HG02623 (cell line): Measurements from ENCODE around the gene PRPF6.
"Not testable (repeated sequence)": the region's sequence is repeated elsewhere in the genome, so short reads cannot be mapped to it uniquely, and the experiment has no call there.

Experiments used
- ATAC-seq: cut with Tn5 transposase; IDR thresholded peaks from one replicate; pipeline ENCODE4 v1.9.1; 2021; ENCODE audit warnings: moderate library complexity; ENCODE audit not compliant: unreplicated experiment

PRPF6 gene

GRCh38 chr20:64009811-64010387 lies 29.0 kb downstream of the PRPF6 start:
- no peak for ATAC-seq

DNA sequence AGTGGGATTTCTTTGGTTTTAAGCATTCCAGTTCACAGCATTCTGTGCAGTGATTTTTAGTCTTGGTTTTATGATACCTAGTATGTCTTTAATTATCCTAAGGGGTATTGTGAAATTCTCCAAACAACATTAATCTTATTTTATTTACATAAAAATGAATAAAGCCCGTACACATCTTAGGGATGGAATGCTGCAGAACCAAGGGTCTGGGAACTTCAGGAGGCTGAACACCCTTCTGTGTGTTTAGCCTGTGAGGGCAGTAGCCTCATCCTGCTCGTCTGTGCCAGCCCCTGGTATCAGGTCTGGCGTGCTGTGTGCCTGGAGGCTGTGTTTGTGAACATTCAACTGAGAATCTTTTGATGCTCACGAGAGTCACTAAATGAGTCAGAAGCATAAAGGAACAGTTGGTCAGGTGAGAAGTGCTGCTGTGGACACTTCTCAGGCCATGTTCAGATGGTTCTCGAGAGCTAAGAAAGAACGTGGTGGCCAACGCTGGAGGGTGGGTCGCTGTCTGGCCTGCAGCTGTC lies 29.8 kb downstream of the PRPF6 start:
- no peak for ATAC-seq

- no peak for ATAC-seq
These were observed 30.4 kb downstream of the PRPF6 start for GRCh38 chr20:64011366-64011779.

DNA sequence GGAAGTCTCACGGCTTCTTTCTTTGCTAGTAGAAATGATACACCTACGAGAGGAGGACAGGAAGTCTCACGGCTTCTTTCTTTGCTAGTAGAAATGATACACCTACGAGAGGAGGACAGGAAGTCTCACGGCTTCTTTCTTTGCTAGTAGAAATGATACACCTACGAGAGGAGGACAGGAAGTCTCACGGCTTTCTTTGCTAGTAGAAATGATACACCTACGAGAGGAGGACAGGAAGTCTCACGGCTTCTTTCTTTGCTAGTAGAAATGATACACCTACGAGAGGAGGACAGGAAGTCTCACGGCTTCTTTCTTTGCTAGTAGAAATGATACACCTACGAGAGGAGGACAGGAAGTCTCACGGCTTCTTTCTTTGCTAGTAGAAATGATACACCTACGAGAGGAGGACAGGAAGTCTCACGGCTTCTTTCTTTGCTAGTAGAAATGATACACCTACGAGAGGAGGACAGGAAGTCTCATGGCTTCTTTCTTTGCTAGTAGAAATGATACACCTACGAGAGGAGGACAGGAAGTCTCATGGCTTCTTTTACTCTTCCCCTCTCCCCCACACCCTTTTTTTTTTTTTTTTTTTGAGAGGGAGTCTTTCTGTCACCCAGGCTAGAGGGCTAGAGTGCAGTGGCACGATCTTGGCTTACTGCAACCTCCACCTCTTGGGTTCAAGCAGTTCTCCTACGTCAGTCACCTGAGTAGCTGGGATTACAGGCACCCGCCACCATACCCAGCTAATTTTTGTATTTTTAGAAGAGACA lies 31.6 kb downstream of the PRPF6 start:
- ATAC-seq = not testable (repeated sequence)

GRCh38 chr20:64015635-64016034 lies 34.7 kb downstream of the PRPF6 start:
- no peak for ATAC-seq

DNA sequence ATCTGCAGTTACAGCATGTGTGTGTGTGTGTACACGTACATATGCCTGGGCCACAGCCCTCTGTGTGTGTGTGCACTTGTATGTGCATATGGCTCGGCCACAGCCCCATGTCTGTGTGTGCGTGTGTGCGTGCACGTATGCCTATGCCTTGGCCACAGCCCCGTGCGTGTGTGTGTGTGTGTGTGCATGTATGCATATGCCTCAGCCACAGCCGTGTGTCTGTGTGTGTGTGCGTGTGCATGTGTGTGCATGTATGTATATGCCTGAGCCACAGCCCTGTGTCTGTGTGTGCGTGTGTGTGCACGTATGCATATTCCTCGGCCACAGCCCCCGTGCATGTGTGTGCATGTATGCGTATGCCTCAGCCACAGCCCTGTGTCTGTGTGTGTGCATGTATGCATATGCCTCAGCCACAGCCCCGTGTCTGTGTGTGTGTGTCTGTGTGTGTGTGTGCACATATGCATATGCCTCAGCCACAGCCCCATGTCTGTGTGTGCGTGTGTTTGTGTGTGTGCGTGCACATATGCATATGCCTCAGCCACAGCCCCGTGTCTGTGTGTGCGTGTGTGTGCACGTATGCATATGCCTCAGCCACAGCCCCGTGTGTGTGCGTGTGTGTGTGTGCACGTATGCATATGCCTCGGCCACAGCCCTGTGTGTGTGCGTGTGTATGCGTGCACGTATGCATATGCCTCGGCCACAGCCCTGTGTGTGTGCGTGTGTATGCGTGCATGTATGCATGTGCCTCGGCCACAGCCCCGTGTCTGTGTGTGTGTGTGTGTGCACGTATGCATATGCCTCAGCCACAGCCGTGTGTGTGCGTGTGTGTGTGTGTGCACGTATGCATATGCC lies 40.4 kb downstream of the PRPF6 start:
- no peak for ATAC-seq

DNA sequence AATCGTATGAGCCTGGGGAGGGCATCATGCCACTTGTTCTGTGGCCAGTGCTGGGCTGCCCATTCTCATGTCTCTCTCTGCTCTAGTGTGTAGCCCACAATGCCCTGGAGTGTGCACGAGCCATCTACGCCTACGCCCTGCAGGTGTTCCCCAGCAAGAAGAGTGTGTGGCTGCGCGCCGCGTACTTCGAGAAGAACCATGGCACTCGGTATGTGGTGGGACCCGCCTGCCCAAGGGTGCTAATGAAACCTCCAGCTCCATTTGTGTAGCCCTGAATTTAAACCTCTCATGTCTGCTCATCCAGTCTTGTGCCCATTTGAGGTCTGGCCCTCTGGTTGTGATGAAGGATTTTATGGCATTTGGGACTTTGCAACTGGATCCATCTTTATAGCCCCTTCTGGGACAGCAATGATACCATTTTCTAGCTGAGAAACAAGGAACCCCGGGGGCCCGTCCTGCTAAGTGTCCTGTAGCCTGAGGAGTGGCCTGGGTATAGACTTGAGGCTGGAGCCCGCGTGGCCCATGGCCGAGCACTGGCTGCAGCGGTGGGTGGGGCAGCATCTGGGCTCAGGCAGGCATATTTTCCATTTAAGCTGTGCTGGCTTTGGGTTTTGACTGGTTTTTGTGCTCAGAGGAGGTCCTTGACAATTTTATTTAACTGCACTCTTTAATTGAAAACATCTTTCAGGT lies 41.9 kb downstream of the PRPF6 start:
- ATAC-seq = no peak

GRCh38 chr20:64023361-64024140 lies 42.6 kb downstream of the PRPF6 start:
- no peak for ATAC-seq

GRCh38 chr20:64024141-64024990 lies 43.4 kb downstream of the PRPF6 start:
- ATAC-seq = no peak

DNA sequence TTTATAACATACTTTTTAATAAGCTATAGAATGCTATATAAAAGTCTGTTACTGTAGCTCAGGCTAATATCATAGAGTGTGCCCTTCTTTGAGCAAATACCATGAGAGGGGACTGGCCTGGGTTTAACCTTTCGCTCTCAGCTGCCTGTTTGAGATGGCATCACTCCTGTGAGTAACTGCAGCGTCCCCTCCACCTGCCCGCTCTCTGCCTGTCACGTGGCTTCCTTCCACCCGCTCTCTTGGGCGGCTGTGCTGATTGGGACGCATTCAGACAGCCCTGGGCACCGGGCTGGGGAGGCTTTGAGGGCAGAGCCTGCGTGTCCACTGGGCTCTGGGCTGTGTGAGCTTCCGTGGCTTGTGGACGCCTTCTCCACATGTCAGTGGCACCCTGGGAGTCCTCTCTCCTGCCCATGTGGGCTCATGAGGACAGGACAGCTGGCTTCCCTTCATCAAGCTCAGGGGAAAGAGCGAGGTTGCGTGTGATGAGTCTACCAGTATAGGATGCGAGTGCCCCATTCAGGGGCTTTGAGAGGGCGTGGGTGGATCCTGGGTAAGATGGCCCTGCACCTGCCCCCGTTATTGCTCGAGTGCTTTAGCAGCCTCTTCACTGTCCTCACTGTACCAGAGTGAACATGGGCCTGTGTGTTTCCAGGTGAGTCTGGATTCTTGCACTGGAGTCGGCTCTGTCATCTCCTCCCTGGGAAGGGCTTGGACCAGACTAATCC lies 44.3 kb downstream of the PRPF6 start:
- ATAC-seq = no peak

- no peak for ATAC-seq
These were observed 45.0 kb downstream of the PRPF6 start for GRCh38 chr20:64025826-64026412.

DNA sequence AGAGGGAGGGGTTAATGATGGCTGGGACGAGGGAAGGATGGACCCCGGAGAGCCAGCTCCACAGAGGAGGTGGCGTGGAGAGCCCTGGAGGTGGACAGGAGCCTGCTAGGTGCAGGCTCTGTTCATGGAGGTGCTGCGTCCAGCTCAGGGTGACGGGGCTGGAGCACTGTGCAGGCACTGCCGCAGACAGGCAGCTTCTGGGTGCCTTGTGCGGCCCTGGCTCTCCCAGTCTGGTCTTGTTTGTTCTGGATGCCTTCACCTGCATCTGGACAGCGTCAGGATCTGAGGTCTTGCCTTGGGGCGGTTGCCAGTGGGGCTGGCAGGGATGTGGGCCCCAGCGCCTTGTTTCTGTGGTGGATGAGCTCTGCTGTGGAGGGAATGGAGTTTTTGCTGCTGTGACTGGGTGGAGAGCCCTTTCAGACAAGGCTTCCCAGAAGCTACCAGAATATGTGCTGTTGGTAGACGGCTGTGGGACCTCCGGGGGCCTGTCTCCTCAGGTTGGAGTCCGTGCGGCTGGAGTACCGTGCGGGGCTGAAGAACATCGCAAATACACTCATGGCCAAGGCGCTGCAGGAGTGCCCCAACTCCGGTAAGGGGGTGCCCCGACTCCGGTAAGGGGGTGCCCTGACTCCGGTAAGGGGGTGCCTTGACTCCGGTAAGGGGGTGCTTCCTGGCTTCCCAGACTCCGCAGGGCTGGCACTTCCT lies 47.2 kb downstream of the PRPF6 start:
- no peak for ATAC-seq

DNA sequence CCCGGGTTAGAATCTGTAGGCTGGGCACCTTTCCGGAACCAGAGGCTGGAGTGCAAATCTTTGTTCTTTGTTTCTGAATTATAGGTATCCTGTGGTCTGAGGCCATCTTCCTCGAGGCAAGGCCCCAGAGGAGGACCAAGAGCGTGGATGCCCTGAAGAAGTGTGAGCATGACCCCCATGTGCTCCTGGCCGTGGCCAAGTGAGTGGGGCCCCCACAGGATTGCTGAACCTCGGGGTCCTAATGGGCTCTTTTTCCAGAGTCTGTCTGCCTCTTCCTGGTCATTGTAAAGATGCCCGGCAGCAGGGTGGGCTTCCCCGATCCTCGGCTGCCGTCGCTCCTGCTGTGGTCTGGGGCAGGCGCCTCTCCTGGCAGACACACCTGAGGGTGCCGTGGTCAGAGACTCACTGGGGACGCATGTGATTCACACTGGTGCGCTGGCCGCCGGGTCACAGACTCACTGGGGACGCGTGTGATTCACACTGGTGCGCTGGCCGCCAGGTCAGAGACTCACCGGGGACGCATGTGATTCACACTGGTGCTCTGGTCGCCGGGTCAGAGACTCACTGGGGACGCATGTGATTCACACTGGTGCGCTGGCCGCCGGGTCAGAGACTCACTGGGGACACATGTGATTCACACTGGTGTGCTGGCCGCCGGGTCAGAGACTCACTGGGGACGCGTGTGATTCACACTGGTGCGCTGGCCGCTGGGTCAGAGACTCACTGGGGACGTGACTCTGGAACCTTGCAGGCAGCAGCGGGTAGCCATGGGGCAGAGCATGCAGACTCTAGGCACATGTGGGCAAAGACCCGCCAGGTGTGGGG lies 48.6 kb downstream of the PRPF6 start:
- no peak for ATAC-seq

GRCh38 chr20:64030371-64031134 lies 49.6 kb downstream of the PRPF6 start:
- no peak for ATAC-seq

- ATAC-seq = no peak
These were observed 50.9 kb downstream of the PRPF6 start for GRCh38 chr20:64031822-64032314.
